ENCODE measurements around the gene C1QTNF1.
A peak's percentile ranks its signal among the peaks of the same experiment; 100 is the strongest.

- TF ChIP-seq, protein P1, sequence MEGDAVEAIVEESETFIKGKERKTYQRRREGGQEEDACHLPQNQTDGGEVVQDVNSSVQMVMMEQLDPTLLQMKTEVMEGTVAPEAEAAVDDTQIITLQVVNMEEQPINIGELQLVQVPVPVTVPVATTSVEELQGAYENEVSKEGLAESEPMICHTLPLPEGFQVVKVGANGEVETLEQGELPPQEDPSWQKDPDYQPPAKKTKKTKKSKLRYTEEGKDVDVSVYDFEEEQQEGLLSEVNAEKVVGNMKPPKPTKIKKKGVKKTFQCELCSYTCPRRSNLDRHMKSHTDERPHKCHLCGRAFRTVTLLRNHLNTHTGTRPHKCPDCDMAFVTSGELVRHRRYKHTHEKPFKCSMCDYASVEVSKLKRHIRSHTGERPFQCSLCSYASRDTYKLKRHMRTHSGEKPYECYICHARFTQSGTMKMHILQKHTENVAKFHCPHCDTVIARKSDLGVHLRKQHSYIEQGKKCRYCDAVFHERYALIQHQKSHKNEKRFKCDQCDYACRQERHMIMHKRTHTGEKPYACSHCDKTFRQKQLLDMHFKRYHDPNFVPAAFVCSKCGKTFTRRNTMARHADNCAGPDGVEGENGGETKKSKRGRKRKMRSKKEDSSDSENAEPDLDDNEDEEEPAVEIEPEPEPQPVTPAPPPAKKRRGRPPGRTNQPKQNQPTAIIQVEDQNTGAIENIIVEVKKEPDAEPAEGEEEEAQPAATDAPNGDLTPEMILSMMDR (IDR thresholded peaks at IDR 0.05) = no peak
- TF ChIP-seq EP300 (IDR thresholded peaks at IDR 0.05) (no peak), POLR2A (IDR thresholded peaks at IDR 0.05) (peak in 1 of 2 donors; percentile 38), POLR2AphosphoS5 (IDR thresholded peaks at IDR 0.05) (no peak)
Measured at GRCh38 chr17:79074649-79075445, 50.9 kb downstream of the C1QTNF1 start, which contains the start of gene ENGASE.

All from suprapubic skin (tissue), 4 donors.